ENCODE measurements around the gene SIRPA.

The SIRPA gene

DNA sequence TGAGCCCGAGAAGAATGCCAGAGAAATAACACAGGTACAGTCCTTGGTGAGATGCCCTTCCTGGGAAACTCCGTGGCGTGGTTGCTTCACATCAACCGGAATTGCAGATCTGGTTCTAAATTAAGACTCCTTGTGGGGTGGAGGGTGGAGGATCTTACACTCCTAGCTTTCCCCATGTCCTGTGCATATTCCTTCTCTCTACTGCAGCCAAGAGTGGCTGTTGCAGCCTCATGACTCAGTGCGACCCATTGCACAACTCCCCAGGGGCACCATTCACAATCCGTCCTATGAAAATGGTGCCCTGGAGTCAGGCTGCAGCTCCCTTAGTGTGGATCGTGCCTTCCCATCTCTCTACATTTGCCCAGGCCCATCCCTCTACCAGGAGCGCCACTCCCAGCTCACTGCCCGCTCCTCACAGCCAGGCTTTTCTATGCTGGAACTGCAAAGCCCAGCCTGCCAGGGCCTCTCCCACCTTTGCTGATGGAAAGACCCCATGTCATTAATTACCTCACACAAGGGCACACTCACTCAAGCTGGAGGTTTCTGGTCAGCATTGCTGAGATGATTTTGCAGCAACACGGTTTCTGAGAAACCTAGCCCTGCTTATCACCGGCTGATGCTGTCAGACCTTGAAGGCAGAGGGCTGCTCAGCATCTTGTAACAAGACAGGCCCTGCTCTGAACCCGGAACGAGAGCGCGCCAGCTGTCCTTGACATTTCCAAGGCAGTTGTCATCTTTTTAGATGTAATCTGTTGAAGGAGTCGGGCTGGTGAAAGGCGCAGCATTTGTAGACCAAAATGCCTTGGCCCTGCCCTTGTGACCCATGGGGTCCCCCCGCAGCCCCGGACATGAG is 39.7 kb downstream of the SIRPA start:
- DNase-seq = no peak

DNA sequence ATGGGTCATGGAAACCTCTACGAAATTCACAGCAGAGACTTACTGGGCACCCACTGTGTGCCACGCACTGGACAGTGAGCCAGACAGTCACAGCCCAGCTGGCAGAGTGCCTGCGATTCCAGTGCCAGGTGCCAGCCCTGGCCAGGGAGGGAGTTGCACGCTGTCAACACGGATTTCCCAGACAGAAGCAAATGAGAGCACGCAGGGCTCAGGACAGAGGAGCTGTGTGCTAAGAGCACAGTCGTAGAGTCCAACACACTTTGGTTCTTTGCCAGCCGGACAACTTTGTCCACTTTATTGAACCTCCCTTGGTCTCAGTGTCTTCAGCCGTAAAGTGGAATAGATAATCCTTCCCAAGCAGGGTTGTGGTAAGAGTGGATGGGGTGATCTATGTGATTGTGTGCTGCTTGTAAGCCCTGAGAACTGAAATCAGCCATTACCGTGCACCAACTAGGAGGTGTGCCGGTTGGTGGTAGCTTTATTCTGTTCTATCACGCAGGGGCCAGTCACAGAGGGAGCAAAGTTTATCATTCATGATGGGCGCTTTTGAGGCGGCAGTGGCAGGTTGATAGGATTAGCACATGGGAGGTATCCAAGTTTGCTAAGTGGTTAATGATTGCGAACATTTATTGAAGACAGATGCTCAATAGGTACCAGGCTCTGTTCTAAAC is 40.6 kb downstream of the SIRPA start:
- DNase-seq = peak in 1 of 2 experiments; percentile 15

DNA sequence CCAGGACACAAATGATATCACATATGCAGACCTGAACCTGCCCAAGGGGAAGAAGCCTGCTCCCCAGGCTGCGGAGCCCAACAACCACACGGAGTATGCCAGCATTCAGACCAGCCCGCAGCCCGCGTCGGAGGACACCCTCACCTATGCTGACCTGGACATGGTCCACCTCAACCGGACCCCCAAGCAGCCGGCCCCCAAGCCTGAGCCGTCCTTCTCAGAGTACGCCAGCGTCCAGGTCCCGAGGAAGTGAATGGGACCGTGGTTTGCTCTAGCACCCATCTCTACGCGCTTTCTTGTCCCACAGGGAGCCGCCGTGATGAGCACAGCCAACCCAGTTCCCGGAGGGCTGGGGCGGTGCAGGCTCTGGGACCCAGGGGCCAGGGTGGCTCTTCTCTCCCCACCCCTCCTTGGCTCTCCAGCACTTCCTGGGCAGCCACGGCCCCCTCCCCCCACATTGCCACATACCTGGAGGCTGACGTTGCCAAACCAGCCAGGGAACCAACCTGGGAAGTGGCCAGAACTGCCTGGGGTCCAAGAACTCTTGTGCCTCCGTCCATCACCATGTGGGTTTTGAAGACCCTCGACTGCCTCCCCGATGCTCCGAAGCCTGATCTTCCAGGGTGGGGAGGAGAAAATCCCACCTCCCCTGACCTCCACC is 42.2 kb downstream of the SIRPA start:
- no peak for DNase-seq

DNA sequence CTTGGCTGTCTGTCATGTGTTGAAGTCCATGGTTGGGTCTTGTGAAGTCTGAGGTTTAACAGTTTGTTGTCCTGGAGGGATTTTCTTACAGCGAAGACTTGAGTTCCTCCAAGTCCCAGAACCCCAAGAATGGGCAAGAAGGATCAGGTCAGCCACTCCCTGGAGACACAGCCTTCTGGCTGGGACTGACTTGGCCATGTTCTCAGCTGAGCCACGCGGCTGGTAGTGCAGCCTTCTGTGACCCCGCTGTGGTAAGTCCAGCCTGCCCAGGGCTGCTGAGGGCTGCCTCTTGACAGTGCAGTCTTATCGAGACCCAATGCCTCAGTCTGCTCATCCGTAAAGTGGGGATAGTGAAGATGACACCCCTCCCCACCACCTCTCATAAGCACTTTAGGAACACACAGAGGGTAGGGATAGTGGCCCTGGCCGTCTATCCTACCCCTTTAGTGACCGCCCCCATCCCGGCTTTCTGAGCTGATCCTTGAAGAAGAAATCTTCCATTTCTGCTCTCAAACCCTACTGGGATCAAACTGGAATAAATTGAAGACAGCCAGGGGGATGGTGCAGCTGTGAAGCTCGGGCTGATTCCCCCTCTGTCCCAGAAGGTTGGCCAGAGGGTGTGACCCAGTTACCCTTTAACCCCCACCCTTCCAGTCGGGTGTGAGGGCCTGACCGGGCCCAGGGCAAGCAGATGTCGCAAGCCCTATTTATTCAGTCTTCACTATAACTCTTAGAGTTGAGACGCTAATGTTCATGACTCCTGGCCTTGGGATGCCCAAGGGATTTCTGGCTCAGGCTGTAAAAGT is 43.5 kb downstream of the SIRPA start:
- DNase-seq = no peak

DNA sequence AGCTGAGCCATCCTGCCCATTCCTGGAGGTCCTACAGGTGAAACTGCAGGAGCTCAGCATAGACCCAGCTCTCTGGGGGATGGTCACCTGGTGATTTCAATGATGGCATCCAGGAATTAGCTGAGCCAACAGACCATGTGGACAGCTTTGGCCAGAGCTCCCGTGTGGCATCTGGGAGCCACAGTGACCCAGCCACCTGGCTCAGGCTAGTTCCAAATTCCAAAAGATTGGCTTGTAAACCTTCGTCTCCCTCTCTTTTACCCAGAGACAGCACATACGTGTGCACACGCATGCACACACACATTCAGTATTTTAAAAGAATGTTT is 44.0 kb downstream of the SIRPA start:
- no peak for DNase-seq

DNA sequence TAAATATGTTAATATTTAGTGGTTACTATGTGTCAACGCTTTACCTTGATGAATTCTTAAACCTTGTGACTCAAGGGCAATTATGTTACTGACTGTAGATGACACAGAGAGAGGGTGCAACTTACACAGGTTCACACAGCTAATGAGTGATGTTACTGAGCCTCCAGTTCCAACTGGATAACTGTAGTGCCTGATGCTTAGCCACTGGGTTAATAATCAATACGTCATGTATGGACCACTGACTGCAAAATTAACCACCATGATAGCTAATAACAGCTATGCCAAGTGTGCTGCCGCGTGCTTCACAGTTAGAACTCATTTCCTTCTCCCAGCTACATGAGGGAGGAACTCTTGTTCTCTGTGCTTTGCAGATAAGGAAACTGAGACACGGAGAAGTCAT is 45.4 kb downstream of the SIRPA start:
- no peak for DNase-seq

DNA sequence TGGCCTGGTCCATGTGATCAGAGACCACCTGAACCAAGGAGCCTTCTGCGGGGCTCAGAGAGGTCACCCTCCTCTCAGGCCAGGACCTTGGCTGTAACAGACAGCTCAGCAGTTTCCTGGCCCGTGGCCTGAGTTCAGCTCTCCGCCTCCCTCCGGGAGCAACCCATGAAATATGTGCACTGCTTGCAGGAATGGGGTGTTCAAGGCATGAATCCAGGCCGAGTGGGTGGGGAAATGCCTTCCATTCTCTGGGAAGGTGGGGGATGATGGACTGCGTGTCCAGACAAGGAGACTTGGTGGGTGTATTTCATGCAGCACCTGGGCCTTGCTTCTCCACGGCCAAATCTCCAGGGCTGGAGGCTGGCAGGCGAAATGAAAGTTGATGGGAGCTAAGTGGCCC is 46.0 kb downstream of the SIRPA start:
- DNase-seq = no peak

DNA sequence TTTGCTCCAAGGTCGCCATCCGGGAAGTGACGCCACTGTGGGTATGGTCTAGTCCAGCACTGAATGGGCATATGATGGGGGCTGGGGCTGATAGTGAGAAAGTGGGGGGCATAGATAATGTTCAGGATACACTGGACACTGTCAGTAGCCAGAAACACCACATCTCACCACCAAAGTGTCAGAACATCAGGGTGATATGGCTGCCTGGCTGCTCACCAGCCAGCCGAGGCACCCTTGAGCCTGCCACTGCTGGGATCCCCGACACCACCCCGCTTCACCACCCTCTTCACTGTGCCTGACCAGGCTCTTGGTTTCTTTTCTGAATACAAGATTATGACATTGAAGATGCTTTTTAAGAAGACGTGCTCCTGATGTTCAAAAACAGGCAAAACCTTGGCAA is 46.9 kb downstream of the SIRPA start:
- DNase-seq = no peak

DNA sequence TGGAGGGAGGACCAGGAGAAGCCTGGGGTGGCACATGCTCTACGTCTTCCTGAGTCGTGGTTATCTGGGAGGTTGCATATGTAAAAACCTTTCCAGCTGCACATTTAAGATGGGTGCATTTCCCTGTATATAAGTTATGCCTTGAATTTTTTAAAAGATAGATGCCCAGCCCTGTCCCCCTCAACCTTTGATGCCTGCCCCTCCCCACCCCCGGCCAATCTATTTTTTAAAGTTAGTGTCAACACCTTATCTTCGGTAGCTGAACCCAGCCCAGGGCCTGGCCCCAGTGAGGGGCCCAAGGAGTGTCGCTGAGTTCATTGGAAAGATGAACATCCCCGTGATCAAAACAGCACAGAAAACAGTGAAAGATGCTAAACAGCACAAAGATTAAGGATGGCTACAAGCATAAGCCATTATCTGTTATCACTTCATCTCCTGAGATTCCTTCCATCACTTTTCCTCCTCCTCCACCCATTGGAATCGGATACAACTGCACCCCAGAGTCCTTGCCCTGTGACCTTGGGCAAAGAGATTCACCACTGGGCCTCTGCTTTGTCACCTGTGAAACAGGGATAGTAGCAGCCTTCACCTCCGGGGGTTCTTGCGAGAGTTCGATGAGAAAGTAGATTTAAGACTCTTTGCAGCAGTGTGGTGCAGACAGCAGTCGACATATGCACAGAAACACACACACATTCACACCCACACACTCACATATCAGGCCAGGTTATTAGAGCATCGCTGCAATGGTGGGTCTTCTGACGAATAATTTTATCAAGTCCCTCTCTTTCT is 47.5 kb downstream of the SIRPA start:
- DNase-seq = no peak

DNA sequence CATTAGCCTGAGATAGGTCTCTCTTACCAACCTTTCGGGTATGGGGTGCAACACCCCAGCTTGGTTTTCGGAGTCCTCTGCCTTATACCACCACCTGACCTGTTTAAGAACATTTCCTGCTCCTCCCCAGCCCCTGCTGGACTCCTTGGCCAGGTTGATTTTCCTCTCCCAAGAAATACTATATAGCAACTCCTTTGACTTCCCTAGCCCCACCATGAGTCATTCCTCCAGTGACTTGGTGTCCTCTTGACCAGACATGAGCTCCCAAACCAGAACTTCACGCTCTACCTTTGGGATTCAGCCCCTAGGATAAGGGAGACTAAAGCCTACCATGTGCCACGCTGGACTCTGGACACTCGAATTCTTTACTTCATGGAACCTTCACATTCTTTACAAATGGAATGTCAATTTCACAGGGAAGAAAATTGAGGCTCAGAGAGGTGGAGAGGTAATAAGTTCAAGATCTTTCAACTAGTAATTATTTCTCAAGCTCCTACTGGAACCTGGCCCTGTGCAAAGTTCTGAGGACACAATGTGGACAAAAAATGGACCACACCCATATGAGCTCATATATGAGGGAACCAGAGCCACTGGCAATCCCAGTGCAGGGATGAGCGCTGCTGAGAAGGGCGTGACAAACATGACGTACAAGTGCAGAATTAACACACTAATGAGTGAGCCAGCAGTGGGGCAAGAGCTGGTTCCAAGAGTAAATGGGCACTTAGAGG is 48.2 kb downstream of the SIRPA start:
- no peak for DNase-seq

DNA sequence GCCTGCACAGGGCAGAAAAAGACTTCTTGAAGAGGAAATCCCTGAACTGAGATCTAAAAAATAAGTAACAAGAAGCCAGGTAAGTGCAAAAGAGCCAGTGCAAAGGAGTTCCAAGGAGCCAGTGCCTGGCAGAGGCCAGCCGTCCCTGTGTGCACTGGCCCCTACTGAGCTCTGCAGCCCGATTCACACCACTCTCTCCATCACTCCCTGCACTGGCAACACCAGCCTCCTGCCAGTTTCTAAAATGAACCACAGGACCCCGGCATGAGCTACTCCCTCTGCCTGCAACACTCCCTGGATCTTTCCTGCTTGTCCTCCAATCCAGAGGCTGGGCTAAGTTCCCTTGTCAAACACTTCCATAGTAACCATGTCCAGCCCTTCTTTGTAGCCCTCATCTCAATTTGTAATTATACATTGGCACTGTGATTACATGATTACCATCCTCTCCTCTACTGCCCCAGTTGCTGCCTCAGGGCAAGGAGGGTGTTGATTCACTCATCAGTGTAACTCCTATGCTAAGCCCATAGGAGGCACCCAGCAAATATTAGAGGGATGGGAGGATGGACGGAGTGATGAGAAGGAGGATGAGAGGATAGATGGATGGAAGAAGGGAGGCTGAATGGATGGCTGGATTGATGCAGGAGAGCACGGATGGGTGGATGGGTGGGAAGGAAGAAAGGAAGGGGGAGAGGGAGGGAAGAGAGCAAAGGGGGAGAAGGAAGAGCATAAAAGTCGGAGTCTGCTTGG is 49.3 kb downstream of the SIRPA start:
- peak; percentile 13 to 14 for DNase-seq

DNA sequence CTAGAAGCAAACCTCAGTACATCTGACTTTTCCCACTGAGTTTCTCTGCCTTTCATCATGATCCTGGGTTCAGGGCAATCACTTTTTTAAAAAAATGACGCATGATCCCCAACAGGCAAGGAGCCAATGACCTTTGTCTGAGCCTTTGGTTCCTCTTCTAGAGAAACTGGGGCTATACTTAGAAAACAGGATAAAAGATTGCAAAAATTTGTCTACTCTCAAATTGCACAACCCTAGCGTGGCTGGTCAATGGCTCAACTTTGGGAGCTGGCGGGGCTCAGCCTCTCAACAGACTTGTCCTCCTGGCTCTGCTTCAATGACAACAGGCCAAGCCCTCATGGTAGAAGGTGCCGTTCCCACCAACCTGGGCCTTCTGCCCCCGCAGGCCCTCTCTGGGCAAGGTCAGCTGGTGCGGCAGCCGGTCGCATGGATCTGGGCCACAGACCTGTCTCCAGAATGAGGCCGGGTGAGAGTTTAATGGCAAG is 50.0 kb downstream of the SIRPA start:
- no peak for DNase-seq

DNA sequence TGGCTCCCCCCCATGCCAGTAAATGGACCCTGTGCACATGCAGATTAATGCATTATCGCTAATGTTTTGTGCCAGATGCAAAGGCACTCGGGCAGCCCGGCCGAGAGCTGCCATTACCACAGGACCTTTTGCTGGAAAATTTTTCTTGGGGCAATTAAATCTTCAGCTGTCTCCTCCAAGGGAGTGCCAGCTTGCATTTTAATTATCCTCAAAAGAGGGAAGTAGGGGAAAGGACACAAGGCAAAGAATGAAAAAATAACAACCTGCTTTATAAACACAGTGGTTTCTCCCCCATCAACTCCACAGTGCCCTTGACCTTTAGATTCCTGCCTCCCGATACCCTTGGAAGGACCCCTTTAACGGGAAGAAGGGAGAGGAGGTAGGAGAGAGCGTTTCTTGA is 50.5 kb downstream of the SIRPA start:
- no peak for DNase-seq

DNA sequence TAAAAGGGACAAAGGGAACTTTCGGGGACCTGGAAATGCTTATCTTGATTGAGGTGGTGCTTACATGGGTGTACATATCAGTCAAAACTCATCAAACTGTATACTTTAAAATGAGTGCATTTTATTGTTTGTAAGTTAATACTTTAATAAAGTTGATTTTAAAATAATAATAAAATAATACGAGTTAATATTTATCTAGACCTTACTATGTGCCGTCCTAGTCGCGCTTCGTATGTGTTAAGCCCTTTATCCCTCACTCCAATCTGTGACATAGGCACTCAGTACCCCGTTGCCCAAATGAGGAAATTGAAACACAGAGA is 51.2 kb downstream of the SIRPA start:
- no peak for DNase-seq

DNA sequence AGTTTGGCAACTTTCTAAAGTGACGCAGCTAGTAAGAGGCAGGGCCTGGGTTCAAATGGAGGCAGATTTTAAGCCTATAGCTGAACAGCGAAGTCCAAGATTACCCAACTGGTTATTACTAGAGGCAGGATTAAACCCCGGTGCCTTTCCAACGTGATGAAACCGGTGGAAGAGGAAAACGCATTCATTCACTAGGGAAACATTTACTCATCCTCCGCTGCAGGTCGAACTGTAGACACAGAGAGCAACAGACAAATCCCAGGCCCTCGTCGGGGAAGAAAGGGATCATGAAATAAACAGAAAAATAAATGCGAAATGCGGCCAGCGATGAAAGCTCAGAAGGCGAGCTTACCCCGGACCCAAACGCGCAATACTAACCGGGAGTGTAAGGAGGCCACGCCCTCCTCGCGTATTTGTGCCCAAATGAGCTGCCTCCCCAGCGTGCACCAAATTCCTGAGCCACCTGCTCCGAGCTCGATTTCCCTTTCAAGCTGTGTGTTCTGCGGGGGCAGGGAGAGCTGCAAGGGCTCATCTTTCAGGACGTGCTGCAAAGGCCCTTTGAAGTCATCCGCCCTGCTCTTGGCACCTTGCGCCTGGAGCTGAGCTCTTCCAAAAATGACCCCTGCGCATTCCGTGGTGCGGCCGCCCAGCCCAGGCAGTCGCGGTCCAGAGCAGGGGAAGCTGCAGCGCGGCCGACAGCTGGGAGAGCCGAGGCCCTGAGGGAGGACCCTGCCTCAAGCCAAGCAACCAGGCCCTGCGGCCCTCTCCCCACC is 51.7 kb downstream of the SIRPA start:
- peak in 1 of 2 experiments; percentile 16 for DNase-seq

DNA sequence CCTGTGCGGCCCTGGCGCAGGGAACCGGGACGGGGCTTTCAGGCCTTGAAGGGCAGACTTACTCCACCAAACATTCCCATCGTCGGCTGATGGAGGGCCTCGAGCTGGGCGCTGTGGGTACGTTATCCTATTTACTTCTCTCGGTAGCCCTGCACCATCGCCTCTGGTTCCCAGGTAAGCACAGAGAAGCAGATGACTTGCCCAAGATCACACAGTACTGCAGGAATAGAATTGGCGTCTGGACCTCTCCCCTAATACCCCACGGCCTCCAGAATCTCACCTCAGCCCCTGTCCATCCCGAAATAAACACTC is 52.3 kb downstream of the SIRPA start:
- no peak for DNase-seq

DNA sequence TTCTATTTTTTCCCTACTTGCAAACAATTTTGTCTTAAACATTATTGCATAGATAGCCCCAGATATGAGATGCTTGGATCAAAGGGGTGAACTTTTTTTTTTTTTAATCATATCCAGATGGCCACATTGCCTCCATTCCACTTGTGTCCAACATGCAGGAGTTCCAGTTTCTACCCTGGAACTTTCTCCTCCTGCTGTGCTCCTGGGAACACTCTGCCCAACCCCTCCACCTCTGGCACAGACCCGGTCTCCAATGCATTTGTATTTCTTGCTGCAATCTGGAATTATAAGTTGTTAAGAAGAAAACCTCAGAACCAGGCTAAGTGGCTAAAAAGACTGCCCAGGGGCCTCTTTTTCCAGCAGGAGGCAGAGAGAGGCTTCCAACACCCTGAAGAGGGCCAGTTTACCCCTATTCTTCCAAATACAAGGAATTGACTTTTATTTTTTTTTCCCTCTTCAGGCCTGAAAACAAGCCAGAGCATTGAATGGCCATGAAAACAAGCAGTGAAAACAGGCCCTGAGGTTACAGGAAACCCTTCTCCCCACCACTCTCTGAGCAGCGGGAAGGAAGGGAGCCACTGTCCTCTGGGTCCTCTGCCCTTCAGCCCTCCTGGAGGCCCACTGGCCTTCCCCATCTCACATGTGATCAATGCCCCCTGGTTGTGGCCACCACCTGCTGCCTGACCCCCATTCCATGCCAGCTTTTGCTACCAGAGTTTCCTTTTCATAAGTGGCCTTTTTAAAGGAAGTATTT is 54.3 kb downstream of the SIRPA start:
- DNase-seq = no peak

DNA sequence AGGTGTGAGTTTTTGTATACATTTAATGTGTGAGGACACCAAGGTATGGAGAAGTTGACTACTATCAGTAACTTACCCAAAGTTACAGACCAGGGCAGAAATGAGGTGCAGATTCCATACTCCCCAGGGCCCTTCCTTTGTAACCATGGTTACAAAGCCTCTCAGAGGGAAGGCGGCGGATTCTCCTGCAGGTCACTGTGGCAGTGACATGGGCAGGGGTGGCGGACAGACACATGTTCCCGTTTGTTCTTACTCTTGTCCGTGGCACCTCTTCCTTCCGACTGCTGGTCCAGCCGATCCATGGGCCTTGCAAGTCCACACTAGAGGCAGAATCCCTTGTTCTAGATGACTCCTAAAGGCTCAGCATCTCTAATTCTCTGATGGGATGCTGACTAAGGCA is 55.6 kb downstream of the SIRPA start:
- no peak for DNase-seq

DNA sequence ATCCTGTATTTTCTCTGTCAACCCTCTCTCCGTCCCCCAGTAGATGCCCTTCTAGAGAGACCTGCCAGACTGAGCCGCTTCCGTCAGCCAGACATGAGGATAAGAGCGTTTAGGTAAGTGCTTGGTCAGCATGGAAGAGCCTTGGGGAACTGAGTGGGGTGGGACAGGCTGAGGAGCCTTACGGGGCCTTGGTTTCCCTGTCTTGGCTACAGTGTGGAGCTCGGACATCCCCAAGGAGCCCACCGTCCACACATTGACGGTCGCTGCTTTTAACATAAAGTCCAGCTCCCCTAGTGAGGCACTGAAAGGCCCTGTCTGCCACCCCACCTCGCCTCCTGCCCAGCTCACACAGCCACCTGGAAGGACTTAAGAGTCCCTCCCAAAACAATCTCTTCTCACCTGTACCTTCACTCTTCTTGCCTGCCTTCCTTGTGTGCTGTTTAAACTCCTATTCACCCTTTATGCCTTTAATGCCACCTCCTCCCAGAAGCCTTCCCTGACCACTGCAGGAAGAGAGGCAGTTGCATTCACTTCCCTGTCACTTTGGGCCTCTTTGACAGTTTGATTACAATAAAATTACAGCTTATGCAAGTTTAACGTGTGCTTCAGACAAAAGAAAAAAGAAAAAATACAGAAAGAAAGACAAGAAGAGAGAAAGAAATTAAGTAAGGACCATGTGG is 56.4 kb downstream of the SIRPA start:
- DNase-seq = no peak

Measured in NCI-H2081 (cell line).